CD4-positive, alpha-beta T cell treated with Interleukin-4 for 4 hours (primary cell): ENCODE measurements around the gene SACS.
"Not testable (repeated sequence)": the region's sequence is repeated elsewhere in the genome, so short reads cannot be mapped to it uniquely, and the experiment has no call there.

ENCODE experiments used
- DNase-seq: peaks from one replicate; pipeline ENCODE4 v3.0.0-alpha.2; 2020

Gene SACS

DNA sequence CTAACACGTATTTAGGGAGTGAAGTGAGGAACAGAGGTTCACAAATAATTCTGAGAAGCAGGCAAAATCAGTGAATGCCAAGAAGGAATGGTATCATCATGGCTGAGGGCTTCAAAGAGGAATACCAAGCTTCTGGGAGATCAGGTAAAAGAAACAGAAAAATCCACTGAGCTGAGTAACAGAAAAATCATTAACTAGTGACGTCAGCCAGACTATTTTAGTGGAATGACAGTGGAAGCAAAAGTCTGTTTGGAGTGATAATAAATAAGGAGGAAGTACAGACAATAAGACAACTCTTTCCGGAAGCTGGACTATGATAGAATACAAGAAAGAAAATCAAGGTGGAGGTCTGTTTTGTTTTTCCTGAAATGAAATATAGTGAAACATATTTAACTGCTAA, 83.5 kb downstream of the SACS start:
- no peak for DNase-seq

GRCh38 chr13:23349161-23349897, 84.2 kb downstream of the SACS start:
- no peak for DNase-seq

DNA sequence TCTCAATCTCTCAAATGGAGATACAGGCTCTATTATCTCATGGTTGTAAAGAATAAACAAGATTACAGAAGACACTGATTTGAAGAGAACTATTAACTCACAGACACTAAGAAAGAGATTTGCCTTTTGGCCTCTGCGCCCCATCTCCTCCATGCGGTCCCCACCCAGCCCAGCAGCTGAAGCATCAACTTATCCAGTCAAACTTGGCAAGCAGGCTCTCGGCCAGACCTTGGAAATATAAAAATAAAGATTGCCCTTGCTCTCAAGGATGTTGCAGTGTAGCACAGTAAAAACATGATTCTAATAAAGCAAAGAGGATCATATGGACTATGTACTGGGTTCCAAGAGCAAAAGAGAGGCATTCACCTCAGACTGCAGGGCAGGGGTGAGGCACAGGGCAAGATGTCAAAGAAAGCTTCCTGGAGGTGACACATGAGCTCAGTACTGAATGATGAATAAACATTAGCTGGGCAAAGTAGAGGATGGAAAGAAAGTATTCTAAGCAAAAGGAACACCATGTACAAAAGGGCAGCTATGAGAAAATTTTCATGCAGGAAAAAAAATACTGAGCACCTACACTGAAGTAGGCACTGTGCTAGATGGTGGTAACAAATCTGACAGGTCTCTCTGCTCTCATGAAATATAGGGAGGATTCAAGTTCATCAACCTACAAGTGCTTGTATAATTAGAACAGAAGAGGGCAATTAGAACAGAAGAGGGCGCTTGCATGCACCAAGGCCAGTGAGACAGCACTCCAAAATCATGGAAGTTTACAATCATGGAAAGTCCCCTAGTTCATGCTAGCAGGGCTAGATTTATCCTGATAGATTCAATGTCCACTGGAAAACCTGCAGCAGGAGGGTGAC, 85.0 kb downstream of the SACS start:
- DNase-seq = no peak

DNA sequence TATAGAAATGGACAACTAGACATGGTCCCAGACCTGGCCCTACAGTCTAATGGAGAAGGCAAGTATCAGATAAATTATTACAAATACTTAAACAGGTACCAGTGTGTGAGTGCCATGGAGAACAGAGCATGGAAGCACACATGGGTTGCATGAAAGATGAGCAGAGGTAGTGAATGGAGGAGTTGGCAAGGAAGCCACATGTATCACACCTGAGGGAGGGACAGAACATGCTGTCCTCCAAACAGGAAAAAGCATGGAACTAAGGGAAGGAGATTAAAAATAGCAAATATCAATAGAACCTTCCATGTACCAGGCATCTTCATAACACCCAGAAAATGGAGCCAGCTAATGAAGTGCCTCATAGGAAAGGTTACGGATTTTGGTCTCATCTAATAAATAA, 85.9 kb downstream of the SACS start:
- DNase-seq = no peak

DNA sequence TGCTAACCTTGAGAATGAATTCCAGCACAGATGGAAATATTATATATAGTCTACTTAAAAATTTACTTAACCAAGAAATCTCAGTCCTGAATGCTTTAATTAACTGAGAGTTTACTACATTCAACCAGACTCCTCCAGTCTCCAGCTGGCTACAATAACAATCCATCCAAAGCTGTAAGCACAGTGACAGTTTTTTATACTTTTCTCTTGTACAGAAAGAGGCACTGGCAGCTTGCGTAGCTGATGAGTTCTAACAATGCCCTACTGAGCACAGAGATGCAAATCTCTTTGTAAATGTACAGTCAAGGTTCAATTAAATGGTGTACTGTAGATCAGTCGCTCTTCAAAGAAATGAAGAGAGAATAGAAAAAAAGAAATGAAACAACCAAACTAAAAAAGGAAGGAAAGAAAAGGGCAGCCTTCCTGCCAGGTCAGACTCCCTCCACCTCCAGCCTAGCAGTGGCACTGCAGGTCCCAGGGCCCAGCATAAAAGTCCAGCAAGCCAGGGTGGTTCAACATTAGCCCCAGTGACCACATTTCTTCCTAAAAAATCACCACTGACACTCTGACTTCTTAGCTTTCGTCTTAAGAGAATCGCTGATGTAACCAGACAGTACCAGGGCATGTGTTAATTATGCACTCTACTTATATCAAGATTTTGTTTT, 88.4 kb downstream of the SACS start:
- DNase-seq = no peak

DNA sequence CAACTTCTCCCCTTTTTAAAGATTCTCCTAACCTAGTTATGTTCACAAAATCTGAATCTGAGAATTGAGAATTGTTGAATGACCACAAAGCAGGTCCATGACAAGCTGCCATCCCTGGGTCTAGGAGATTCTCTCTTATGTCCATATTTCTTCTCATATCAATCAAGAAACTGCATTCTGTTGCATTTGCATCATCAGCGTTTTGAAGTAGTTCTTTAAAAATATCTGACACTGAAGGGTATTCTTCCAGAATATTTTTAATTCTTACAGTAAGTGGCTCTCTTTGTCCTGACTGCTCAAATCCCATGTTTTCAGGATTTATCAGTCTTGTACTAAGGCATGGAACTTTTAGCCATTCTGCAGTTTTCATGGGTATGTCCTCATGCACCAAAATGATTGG, 94.3 kb downstream of the SACS start:
- DNase-seq = no peak

GRCh38 chr13:23330356-23330755, 103.1 kb downstream of the SACS start:
- no peak for DNase-seq

GRCh38 chr13:23325191-23325590, 108.3 kb downstream of the SACS start:
- no peak for DNase-seq

- DNase-seq = no peak
Measured at GRCh38 chr13:23323946-23324709, 109.4 kb downstream of the SACS start.

GRCh38 chr13:23322353-23323336, 110.9 kb downstream of the SACS start:
- DNase-seq = no peak

- peak; percentile 30 for DNase-seq
Measured at GRCh38 chr13:23321535-23322241, 111.8 kb downstream of the SACS start.

DNA sequence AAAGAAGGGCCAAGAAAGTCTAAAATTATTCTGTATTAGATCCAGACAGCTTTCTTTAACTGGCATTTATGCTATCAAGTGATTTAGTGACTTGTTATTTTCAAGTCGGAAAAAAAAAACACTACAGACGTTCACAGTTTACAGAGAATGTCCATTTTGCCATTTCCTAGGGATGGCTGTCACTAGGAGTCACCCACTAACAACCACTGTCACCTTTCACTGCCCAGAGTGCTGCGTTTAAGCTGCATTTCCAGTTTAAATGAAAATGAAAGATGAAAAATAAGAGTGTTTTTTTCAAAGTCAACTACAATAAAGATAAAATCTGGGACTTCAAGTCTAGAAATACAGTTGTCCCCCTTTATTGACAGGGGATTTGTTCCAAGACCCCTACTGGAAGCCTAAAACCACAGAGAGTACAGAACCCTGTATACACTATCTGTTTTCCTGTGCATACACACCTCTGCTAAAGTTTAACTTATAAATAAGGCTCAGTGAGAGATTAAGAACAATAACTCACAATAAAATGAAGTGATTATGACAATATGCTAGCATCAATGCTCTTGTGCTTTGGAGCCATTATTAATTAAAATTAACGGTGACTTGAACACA, 112.5 kb downstream of the SACS start:
- no peak for DNase-seq

DNA sequence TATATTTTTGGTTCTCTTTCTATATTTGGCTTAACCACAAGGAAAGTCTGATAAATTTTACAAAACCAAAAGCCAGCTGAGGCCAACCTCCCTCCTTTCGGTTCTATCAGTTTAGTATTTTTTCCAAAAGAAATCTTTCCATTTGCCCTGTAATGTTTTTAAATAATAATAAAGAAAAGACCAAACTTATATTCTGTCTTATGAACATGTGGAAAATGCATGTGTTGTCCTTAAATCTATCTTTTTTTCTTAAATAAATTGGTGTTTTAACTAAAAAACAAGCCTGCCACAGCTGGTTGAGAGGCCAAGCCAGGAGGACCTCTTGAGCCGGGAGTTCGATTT, 113.6 kb downstream of the SACS start:
- DNase-seq = no peak

DNA sequence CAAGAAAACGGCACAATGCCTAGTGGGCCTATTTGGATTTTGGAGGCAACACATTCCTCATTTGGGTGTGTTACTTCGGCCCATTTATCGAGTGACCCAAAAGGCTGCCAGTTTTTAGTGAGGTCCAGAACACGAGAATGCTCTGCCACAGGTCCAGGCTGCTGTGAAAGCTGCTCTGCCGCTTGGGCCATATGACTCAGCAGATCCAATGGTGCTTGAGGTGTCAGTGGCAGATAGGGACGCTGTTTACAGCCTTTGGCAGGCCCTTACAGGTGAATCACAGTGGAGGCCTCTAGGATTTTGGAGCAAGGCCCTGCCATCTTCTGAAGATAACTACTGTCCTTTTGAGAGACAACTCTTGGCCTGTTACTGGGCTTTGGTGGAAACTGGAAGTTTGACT, 118.7 kb downstream of the SACS start:
- DNase-seq = not testable (repeated sequence)

DNA sequence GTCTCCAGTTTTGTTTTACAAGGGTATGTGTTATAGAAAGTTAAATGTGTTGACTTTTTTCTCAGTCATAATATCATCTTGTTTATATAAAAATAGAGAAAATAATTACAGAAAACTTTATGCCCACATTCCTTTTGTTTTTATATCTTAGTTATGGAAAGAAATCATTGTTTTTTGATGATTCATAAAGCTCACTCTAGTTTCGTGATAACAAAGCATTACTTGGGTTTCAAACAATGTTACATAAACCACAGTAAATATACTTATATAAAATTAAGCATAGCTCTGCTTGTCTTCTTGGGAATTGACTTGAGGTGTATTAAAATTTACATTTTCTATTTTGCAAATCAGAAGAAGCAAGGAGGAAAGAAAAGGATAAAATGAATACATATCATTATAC, 140.9 kb downstream of the SACS start:
- DNase-seq = no peak

- DNase-seq = no peak
Measured at GRCh38 chr13:23289917-23290357, 143.6 kb downstream of the SACS start.

DNA sequence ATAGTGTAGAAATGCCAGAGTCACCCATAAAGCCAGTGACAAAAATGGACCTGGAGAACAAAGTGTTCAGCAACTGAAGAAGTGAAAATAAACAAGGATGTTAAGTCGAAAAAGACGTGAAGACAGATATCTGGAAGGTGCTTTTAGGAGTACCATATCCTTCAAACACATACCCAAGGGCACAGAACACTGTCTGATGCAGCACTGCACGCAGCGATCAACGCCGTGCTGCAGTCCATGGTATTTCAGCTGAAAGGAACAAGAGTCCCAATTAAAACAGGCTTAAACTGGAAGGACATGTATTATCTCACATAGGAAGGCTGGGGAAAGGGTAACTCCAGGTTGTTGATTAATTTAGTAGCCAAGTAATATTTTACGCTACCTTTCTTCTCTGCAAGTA, 144.5 kb downstream of the SACS start:
- DNase-seq = no peak

DNA sequence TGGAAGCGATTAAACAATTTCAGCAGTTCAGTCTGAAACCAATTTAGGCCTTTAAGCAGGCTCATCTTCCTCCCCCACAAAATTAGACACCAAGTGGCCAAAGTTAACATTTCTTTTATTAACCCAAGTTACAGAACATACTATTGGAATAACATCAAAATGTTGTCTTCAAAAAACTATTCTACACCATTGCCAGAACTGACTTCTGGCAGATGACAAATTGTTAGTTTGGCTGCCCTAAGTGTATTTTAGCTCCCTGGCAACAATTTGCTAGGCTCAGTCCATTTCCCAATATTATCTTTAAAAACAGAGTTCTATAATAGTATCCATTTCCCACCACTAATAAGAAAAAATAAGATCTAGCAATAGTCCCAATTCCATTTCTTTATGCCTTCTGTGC, 144.9 kb downstream of the SACS start:
- DNase-seq = no peak

GRCh38 chr13:23279321-23279720, 154.2 kb downstream of the SACS start:
- no peak for DNase-seq
